ENCODE data around the gene FBXO2.

The FBXO2 gene

GRCh38 chr1:11653101-11653860, 948 bp downstream of the FBXO2 start:
- DNase-seq (ENCODE audit: low spot score): peak; percentile 71

DNA sequence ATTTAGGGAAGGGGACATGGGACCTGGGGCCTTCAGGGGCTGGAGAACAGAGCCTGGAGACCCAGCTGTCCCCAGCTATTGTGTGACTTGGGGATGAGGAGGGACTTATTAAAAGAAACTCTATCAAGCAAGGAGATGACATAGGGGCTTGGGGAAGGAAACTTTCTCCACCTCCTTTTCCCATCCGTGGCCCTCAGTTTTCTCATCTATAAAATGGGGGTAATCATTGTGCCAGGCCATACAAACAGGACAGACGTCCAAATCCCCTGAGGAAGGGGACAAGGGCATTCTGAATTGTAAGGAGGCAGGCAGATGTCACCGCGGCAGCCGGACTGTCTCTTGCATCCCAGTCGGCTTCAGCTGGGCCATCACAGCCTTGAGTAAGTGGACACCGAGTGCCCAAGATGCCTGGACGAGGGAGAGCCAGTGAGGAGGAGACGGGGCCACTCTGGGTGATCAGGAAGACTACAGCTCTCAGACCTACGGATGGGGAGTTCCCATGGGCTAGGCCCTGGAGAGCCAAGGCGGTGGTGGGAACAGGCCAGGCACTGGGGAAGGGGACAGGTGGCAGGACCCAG, 1.9 kb downstream of the FBXO2 start:
- DNase-seq (ENCODE audit: low spot score): no peak

GRCh38 chr1:11651017-11651416, 3.2 kb downstream of the FBXO2 start:
- DNase-seq (ENCODE audit: low spot score): no peak

DNA sequence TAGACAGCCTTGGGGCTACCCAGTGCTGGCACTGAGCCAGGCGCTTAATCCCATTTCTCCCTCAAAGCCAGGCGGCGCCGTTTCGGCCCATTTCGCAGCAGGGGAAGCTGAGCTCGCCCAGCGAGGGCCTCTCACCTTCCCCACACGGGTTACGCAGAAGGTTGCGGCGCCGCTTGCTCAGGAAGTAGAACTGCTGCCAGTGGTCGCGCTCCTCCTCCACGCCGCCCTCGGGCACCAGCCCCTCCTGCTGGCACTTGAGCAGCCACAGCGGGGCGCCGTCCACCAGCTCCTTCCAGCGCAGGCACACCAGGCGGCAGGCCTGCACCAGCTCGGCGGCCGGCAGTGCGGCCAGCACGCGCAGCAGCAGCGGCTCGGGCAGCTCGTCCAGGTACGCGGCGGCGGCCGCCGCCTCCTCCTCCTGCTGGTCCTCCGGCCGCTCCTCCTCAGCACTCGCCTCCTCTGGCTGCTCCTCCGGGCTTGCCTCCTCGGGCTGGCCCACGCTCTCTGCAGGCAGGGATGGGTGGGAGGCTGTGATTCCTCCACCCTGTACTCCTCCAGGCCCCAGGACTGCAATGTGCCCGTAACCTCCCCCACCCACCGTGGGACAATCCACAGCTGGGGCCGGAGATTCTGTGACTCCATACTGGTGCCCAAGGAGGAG, 3.8 kb downstream of the FBXO2 start:
- peak; percentile 83 for DNase-seq (ENCODE audit: low spot score)

DNA sequence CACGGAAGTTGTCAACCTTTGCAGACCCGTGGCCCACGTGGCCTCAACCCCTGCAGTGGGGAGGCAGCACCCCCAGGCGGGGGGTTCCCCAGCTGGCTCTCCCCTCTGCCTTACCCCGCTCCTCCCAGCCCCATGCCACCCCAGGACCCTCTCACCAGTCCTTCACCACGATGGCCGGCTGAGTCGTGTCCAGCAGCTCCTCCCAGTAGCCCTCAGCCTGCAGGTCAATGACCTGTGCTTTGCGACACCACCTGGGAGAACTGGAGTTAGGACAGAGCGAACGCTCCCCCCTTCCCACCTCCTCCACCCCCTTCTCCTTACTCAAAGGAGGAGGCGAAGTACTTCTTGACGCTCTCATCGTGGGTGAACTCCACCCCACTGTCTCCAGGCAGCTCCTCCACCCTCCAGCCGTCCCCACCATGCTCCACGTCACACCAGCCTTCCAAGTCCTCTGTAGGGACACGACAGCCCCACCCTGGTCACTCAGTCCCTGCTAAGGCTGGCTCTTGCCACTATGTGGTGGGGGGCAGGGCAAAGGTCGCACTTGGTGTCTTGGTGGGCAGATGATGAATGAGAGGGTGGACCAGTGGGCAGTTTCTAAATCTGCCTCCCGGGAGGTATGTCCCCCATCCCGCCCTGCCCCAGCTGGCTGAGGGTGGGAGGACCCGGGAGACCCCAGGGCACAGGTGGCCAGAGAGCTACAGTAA, 4.5 kb downstream of the FBXO2 start:
- DNase-seq (ENCODE audit: low spot score): peak; percentile 61

DNA sequence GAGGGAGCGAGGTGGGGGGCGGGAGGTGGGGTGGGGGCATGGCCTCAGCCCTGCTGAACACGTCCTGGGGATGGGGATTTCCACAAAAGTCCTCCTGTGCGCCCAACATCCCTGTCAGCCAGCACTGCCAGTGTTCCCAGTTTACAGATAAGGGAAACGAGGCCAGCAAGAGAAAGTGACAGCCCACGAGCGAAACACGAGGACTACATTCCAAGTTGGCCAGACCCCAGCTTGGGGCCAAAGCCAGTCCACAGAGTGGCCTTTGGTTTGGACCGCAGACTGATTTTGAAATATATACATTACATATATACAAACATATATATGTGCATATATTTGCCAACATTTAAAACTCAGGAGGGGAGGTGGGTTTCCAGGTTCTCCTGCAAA, 5.0 kb downstream of the FBXO2 start:
- DNase-seq (ENCODE audit: low spot score): no peak

- no peak for DNase-seq (ENCODE audit: low spot score)
Measured at GRCh38 chr1:11648732-11649158, 5.5 kb downstream of the FBXO2 start.

DNA sequence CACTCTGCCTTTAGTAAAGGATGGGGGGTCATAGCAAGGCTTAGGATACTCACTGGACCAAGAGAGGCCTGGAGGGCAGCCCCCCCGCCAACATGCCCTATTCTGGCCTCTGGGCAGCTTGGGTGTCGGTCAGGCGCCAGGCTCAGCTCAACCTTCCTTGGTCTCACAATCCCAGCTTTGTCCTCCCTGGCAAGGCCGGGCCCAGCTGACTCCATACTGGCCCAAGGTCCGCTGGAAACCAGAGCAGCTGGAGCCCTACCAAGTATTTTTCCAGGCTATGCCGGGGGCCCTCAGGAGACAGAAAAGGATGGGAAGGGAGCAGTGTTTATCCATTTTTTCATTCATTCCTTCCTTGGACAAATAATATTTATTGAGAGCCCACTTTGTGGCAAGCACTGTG, 6.2 kb downstream of the FBXO2 start:
- DNase-seq (ENCODE audit: low spot score): no peak

DNA sequence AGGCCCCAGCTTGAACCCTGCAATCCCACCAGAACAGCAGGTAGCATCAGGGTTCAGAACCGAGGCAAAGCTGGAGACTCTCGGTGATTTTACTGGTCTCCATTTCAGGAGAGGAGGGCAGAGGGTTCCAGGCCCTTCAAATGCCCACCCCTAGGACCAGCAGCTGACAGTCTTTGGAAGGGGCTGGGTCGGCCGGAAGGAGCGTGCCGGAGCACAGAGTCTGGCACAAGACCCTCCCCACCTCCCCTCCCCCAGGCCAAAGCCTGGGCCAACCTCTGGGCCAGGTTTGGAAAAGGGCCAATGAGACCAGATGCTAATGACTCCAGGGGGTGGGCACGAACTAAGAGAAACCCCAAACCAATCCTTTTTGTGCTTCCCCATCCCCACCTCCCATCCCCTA, 6.9 kb downstream of the FBXO2 start:
- DNase-seq (ENCODE audit: low spot score): no peak

DNA sequence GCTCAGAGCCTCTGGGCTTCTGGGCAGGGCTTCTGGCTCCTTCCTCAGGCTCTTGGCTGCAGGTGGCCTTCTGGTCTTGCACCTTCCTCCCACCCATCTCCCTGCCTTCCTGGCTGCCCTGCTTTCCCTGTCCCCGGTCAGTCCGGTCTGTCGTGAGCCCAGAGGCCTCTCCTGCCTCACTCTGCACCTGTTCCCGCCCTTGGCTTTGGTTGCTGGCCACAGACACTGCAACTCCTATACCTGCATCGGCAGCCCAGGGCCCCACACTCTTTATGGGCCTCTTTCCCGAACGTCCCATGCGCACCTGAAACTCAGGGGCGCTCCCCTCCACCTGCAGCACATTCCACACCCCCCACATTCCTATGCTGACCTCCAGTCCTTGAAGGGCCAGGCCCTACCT, 7.9 kb downstream of the FBXO2 start:
- no peak for DNase-seq (ENCODE audit: low spot score)

DNA sequence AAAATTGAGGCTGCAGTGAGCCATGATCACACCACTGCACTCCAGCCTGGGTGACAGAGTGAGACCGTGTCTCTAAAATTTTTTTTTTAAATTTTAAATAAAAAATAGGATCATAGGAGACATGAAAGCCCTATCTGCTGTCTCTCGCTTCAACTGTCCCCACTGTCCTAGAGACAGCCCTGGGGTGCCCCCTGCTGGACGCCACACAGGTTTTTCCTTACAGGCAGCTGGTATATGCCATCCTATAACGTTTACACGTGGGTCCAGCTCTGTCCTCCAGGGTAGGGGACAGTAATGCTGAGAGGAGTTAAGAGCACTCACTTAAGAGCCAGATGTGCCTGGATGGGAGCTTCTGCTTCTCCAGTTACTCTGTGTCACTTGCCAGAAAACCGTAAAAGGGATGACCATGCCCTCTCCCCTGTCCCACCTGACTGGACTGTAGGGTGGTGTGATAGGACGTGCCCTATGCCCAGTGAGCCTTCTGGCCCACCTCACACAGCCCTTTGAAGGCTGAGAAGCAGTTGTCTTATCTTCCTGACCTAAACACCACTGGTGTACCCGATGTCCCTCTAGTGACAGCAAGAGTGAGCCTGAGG, 8.5 kb downstream of the FBXO2 start:
- peak; percentile 64 for DNase-seq (ENCODE audit: low spot score)

- no peak for DNase-seq (ENCODE audit: low spot score)
Measured at GRCh38 chr1:11645270-11645669, 9.0 kb downstream of the FBXO2 start.

DNA sequence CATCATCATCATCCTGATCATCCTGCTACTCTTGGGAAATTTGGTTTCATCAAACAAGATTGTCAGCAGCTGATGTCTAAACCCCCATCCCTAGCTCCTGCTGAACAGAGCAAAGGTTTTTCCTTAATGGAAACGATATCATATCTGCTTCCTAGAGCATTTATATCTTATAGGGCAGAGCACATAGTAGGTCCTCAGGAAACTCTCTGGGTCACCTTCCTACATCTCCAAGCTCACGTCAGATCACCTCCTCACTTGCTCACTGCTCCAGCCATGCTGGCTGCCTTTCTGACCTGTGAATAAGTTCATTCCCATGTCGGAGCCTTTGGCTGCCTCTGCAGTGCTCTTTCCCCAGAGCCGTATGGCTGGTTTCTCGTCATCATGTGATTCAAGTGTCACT, 10.4 kb downstream of the FBXO2 start:
- DNase-seq (ENCODE audit: low spot score): no peak

DNA sequence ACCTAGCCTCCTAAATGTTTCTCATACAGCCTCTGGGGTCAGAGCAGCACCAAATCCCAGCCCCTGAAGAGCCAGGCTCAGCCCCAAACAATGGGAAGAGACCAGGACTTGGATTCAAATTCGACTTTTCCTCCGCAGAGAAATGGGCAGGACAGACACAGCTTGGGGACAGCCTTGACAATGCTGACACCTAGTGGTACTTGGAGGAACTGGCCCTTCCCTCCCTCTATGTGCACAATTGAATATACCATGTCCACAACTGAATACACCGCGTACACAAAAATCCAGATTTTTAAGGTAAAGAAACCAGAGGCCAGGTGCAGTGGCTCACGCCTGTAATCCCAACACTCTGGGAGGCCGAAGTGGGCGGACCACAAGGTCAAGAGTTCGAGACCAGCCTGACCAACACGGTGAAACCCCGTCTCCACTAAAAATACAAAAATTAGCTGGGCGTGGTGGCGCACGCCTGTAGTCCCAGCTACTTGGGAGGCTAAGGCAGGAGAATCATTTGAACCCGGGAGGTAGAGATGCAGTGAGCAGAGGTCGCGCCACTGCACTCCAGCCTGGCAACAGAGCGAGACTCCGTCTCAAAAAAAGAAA, 11.7 kb downstream of the FBXO2 start:
- DNase-seq (ENCODE audit: low spot score): peak; percentile 70

DNA sequence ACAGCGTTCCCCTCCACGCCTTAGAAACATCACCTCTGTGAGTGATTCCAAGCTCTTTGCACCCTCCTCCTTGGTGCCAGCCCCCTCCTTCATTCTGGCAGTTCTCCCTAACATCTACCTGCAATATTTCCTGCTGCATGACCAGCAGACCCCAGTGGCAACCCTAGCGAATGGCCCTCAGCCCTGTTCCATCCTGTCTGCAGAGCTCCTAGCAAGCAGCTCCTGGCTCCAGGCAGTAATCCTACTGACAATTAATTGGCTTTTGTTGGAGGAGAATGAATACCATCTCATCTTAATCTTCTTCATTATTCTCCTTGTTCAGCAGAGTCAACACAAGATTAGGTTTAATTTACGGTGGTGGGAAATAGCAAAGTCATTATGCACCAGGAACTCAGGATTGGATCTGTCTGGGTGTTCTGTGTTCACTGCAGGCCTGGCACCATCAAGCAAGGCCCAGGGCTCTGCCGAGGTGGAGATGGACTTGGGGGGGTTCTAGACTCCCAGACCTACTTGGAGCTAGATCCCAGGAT, 12.4 kb downstream of the FBXO2 start:
- no peak for DNase-seq (ENCODE audit: low spot score)

DNA sequence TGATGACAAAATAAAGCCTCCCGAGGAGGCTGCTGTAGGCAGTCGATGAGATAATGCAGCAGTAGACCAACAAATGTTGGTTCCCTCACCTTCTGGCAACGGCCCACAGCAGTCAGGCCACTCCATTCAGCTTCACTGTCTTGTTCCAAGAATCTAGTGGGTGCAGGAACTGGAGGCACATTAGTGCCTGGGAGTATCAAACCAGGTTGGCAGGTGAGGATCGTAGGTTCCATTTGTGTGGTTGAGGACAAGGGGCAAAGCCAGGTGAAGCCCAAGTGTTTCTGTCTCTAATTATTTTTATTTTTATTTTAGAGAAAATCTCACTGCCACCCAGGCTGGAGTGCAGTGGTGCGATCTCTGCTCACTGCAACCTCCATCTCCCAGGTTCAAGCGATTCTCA, 13.3 kb downstream of the FBXO2 start:
- no peak for DNase-seq (ENCODE audit: low spot score)

DNA sequence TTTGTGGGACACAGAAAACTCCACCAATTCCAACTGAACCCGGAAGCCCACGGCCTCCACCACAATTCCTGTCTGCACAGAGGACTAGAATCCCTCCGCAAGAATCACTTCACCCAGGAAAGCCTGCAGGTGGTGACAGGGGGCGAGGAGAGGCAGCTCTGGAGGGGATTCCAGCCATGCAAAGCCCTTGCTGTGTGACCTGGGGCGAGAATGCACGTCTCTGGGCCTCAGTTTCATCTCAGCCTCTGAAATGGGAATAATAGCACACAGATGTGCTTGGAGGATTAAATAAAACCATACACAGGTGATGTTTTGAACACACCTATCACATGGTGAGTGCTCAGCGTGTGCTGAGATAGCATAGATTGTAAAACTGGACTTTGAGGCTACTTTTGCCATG, 14.1 kb downstream of the FBXO2 start:
- no peak for DNase-seq (ENCODE audit: low spot score)

DNA sequence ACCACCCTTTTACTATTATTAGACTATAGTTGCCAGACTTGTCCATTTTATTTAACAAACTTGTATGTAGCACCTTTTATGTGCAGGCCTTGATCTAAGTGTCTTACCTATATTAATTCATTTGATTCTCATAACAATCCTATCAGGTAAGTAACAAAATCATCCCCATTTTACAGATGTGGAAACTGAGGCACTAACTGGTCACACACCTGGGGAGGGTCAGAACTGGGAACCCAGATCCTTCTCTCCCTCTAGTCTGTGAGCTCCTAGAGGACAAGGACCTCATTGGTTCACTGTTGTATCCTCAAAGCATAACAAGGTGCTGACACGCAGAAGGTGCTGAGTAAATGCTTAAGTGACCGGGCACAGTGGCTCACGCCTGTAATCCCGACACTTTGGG, 14.9 kb downstream of the FBXO2 start:
- no peak for DNase-seq (ENCODE audit: low spot score)

GRCh38 chr1:11638121-11638520, 16.1 kb downstream of the FBXO2 start:
- no peak for DNase-seq (ENCODE audit: low spot score)

GRCh38 chr1:11634365-11635192, 19.6 kb downstream of the FBXO2 start:
- DNase-seq (ENCODE audit: low spot score): no peak

All from HuH-7.5 (cell line).